Measurements from ENCODE around the gene OR7G1. TPM values are rescaled to one million over a fixed set of nuclear protein-coding genes. Genes with fewer than 3 reads are reported as not detected.

The OR7G1 gene, protein sequence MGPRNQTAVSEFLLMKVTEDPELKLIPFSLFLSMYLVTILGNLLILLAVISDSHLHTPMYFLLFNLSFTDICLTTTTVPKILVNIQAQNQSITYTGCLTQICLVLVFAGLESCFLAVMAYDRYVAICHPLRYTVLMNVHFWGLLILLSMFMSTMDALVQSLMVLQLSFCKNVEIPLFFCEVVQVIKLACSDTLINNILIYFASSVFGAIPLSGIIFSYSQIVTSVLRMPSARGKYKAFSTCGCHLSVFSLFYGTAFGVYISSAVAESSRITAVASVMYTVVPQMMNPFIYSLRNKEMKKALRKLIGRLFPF
- polyA plus RNA-seq (ENCODE audit: low read depth in 6 of 6): not detected

DNA sequence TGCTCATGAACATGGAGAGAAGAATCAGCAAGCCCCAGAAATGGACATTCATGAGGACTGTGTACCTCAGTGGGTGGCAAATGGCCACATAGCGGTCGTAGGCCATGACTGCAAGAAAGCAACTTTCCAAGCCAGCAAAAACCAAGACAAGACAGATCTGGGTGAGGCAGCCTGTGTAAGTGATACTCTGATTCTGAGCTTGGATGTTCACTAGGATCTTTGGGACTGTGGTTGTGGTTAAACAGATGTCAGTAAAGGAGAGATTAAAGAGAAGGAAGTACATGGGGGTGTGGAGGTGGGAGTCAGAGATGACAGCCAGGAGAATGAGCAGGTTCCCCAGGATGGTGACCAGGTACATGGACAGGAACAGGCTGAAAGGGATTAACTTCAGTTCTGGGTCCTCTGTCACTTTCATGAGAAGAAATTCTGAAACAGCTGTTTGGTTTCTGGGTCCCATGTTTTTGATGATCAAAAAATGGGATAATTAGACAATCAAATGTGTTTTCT, at the start of gene OR7G1:
TSS of gene OR7G1 (minus strand) at position 457 of the 507 bp plus-strand sequence. CDS start at position 457, 0 bp downstream.
- ATAC-seq (ENCODE audit: low read depth in 2 of 2) (no peak), DNase-seq (no peak)
- H3K4me1 Mint-ChIP-seq: no peaks in the 10 kb centered on the region
- H3K27ac Mint-ChIP-seq: no peak within 1 kb of the TSS
- no peaks in the 10 kb centered on the region for H3K9me3 Mint-ChIP-seq
- no peaks in the 10 kb centered on the region for H3K36me3 Mint-ChIP-seq
- peaks cover 18 to 35% (median 30%) of the 10 kb centered on the region in 3 donors for H3K27me3 Mint-ChIP-seq
- H3K4me3 Mint-ChIP-seq: no peak within 1 kb of the TSS

DNA sequence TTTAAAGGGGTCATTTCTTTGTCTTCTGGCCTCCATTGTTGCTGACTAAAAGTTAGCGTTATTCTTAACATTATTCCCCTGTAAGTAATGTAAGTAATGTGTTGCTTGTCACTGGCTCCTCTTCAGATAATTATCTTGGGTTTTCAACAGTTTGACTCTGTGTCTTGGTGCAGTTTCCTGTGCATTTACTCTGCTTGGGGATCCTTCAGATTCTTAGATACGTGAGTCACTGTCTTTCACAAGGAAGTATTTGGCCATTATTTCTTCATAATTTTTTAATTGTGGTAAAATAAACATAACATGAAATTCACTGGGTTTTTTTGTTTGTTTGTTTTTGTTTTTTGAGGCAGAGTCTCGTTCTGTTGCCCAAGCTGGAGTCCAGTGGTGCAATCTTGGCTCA, 49.7 kb upstream of the OR7G1 start:
- Mint-ChIP-seq H3K27me3 (no peaks in the 10 kb centered on the region), H3K27ac (peak overlapping the region in 1 of 6 donors; percentile 76), H3K4me3 (no peak overlapping the region), H3K36me3 (peaks cover 27 to 39% of the 10 kb centered on the region in 2 donors), H3K9me3 (peaks cover 0 to 7% (median 0%) of the 10 kb centered on the region in 7 donors), H3K4me1 (peaks cover 0 to 15% (median 0%) of the 10 kb centered on the region in 3 donors)
- DNase-seq (no peak), ATAC-seq (ENCODE audit: low read depth in 2 of 2) (no peak)

DNA sequence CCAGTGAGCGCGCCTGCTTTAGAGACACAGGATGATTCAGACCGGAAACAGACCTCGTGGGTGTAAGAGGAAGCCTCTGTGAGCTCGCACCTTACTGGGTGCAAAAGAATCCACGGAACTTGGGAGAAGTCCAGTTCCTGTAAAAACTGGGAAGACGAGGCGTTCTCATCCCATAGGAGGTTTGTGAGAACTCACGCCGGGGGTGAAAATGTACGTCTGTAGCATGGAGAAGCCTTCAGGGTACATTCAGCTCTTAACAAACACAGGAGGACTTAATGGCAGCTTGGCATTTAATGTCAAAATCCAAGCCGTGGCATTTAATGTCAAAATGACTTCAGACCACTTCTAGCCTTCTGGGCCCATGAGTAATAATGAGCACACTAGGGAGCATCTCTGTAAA, 45.9 kb upstream of the OR7G1 start:
- H3K9me3 Mint-ChIP-seq: peaks cover 0 to 7% (median 0%) of the 10 kb centered on the region in 7 donors
- H3K27me3 Mint-ChIP-seq: no peaks in the 10 kb centered on the region
- peaks cover 47 to 51% of the 10 kb centered on the region in 2 donors for H3K36me3 Mint-ChIP-seq
- ATAC-seq (ENCODE audit: low read depth in 2 of 2) (no peak), DNase-seq (no peak)
- peaks cover 7 to 15% (median 14%) of the 10 kb centered on the region in 3 donors for H3K4me1 Mint-ChIP-seq
- no peak overlapping the region for H3K27ac Mint-ChIP-seq
- no peak overlapping the region for H3K4me3 Mint-ChIP-seq

DNA sequence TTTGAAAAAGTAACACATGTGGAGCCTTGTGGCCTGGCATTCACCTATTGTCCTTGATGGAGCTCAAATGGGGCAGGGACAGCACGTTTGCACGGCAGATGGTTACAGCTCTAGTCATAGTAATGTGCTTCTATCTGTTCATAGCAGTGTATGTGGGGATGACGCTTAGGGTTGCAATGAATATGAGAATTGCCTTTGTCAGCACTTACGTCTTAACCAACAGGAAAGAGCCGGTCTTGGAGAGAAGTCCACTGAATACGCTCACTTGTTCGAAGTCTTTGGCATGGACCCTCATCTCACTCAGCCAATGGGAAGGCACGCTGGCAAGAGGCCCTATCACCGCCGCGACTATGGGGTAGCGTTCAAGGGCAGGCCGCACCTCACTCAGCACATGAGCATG, 44.3 kb upstream of the OR7G1 start:
- no peaks in the 10 kb centered on the region for H3K27me3 Mint-ChIP-seq
- ATAC-seq (ENCODE audit: low read depth in 2 of 2) (no peak), DNase-seq (no peak)
- peaks cover 0 to 7% (median 0%) of the 10 kb centered on the region in 7 donors for H3K9me3 Mint-ChIP-seq
- H3K36me3 Mint-ChIP-seq: peaks cover 44 to 53% of the 10 kb centered on the region in 2 donors
- peak overlapping the region in 3 of 6 donors; percentile 22 to 44 (median 41) for H3K27ac Mint-ChIP-seq
- peaks cover 22 to 31% (median 29%) of the 10 kb centered on the region in 3 donors for H3K4me1 Mint-ChIP-seq
- H3K4me3 Mint-ChIP-seq: no peak overlapping the region

DNA sequence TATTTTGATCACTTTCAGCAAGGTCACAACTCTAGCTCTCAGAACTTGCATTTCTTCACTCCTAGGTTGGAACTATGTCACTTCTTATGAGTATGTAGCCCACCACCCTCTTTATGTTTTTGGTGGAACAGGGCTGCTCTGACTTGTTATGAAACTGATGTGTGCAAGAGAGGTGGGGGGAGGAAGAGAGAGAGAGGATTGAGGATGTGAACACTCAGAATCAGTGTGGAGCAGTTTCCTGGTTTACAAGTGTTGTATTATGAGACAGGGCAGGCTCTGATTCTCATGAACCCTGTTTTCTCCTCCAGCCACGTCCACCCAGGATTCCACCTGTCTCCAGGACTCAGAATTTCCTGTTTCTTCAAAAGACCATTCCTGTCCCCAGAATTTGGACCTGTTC, 40.7 kb upstream of the OR7G1 start:
- Mint-ChIP-seq H3K36me3 (peaks cover 28 to 56% of the 10 kb centered on the region in 2 donors), H3K4me1 (peaks cover 39 to 55% (median 53%) of the 10 kb centered on the region in 3 donors), H3K27me3 (no peaks in the 10 kb centered on the region), H3K9me3 (peaks cover 0 to 16% (median 0%) of the 10 kb centered on the region in 7 donors), H3K4me3 (peak overlapping the region; percentile 32 to 87 (median 78)), H3K27ac (peak overlapping the region; percentile 48 to 96 (median 89))
- ATAC-seq (ENCODE audit: low read depth in 2 of 2): peak; percentile 74
- DNase-seq: peak; percentile 14

DNA sequence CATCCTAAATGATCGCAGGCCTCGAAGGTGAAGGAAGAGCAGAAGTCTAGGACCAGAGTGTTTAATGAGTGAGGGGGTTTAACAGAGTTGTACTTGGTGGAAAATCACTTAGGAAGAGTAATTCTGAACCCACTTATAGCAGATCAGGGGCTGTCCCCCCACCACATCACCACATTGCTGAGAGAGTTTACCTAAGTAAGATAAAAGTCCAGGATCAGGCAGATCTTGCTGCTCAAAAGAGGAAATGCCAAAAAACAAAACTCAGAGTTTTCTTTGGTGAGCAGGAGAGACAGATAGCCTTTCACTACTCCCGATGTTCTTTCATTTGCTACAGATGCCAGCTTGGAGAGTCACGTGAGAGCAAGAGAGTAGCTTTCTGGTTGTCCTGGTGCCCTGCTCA, 40.0 kb upstream of the OR7G1 start:
- DNase-seq (no peak), ATAC-seq (ENCODE audit: low read depth in 2 of 2) (peak in 1 of 2 donors; percentile 14)
- Mint-ChIP-seq H3K27me3 (no peaks in the 10 kb centered on the region), H3K4me1 (peaks cover 46 to 63% (median 61%) of the 10 kb centered on the region in 3 donors), H3K9me3 (peaks cover 0 to 20% (median 5%) of the 10 kb centered on the region in 7 donors), H3K27ac (peak overlapping the region; percentile 48 to 96 (median 89)), H3K36me3 (peaks cover 25 to 49% of the 10 kb centered on the region in 2 donors), H3K4me3 (peak overlapping the region in 6 of 8 donors; percentile 32 to 87 (median 78))

DNA sequence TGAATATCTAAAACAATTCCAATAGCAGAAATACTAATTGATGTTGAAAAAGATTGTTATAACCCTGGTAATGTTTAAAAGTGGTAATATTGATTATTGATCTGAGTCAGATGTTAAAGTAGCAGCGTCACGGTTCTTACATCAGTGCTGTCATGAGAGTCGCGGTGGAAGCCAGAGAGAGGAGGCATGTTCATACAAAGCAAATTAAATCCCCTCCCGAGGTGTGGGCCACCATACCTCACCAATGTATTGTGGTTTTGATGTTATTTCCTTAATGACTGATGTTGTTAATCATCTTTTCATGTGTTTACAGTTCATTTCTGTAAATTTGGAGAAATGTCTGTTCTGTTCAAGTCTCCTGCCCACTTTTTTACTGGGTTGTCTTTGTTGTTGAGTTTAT, 35.8 kb upstream of the OR7G1 start:
- DNase-seq (no peak), ATAC-seq (ENCODE audit: low read depth in 2 of 2) (no peak)
- Mint-ChIP-seq H3K4me3 (no peak overlapping the region), H3K27ac (peak overlapping the region in 4 of 6 donors; percentile 27 to 58 (median 40)), H3K27me3 (no peaks in the 10 kb centered on the region), H3K9me3 (peaks cover 0 to 20% (median 5%) of the 10 kb centered on the region in 7 donors), H3K36me3 (peaks cover 25 to 41% of the 10 kb centered on the region in 2 donors), H3K4me1 (peaks cover 65 to 82% (median 74%) of the 10 kb centered on the region in 3 donors)

DNA sequence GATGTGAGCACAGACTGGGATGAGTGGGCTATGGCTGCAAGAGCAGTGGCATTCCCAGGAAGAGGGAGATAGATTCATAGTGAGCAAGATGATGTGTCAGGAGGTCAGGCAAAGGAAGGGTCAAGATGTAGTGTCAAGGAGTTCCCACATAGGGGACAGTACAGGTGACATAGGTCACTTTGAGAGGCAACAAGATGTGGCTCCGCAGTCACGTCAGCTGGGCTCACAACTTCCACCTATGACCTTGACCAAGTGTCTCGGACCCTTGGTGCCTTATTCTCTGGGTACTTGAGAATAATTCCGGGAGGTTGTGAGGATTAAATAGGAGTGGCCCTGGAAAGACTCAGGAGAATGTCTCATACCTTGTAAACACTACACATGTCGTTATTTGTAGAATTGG, 35.1 kb upstream of the OR7G1 start:
- ATAC-seq (ENCODE audit: low read depth in 2 of 2) (no peak), DNase-seq (no peak)
- H3K27me3 Mint-ChIP-seq: no peaks in the 10 kb centered on the region
- peaks cover 1 to 23% (median 5%) of the 10 kb centered on the region in 7 donors for H3K9me3 Mint-ChIP-seq
- no peak overlapping the region for H3K4me3 Mint-ChIP-seq
- peak overlapping the region in 2 of 6 donors; percentile 27 to 83 for H3K27ac Mint-ChIP-seq
- peaks cover 27 to 44% of the 10 kb centered on the region in 2 donors for H3K36me3 Mint-ChIP-seq
- H3K4me1 Mint-ChIP-seq: peaks cover 59 to 75% (median 67%) of the 10 kb centered on the region in 3 donors

DNA sequence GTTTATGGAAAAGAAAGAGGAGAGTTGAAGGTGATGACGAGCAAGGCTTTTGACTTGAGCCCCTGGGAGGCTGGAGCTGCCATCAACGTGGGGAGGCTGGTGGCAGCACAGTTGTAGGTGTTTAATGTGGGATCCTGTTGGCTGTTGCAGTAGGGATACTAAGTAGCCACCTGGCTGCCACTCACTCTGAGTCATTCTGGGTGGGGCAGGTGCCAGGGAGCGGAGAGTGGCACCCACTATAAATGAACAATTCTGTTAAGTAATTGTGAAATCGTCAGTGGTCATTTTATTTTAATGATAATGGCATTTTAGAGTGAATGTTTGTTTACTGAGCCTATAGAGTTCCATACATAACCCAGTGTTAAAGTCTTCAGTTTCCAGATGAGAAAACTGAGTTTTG, 34.4 kb upstream of the OR7G1 start:
- Mint-ChIP-seq H3K4me3 (peak overlapping the region in 1 of 8 donors; percentile 61), H3K27ac (peak overlapping the region in 5 of 6 donors; percentile 27 to 88 (median 75)), H3K36me3 (peaks cover 32 to 50% of the 10 kb centered on the region in 2 donors)

DNA sequence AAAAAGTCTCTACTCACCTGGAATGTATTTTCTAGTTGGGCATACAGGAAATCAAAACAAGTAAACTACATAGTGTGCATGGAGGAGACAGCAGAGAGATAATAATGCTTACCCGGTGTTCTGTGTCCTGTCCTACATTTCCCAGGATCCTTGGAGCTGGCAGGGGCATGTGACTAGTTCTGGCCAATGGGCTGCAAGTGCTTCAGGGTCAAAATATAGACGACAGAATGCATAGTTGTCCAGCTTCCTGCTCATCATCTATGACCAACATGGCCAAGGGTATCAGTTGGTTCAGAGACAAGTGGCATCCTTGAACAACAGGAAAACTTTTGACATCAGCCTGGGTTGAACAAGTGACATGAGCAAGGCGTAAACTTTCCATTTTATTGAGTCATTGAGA, 33.1 kb upstream of the OR7G1 start:
- Mint-ChIP-seq H3K27me3 (no peaks in the 10 kb centered on the region), H3K36me3 (peaks cover 32 to 57% of the 10 kb centered on the region in 2 donors), H3K4me3 (peak overlapping the region in 1 of 8 donors; percentile 20), H3K4me1 (peaks cover 51 to 71% (median 51%) of the 10 kb centered on the region in 3 donors), H3K27ac (peak overlapping the region in 1 of 6 donors; percentile 27), H3K9me3 (peaks cover 2 to 37% (median 16%) of the 10 kb centered on the region in 7 donors)
- DNase-seq: no peak
- ATAC-seq (ENCODE audit: low read depth in 2 of 2): no peak

More for the DNA sequence above, 34.4 kb upstream of the OR7G1 start:
- Mint-ChIP-seq H3K9me3 (peaks cover 2 to 27% (median 8%) of the 10 kb centered on the region in 7 donors), H3K4me1 (peaks cover 55 to 72% (median 60%) of the 10 kb centered on the region in 3 donors), H3K27me3 (no peaks in the 10 kb centered on the region)
- no peak for ATAC-seq (ENCODE audit: low read depth in 2 of 2)
- DNase-seq: no peak

DNA sequence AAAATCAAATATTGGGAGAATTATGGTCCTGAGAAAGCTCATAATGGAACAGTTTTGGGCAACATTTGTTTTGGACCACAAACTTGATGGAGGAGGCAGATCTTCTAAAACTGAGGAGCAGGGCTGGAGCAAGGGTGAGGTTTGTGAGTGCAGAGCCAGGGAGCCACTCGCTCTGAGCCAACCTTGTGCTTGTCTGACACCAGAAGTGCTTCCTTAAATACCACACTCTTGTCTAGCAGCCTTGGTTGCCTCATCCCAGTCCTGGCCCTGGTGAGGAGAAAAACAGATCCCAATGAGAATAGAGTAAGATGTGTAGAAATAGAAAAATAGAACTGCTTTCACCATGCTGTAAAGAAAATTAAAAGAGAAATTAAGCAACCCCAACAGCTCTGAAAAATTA, 31.3 kb upstream of the OR7G1 start:
- ATAC-seq (ENCODE audit: low read depth in 2 of 2): no peak
- H3K27me3 Mint-ChIP-seq: no peaks in the 10 kb centered on the region
- peaks cover 30 to 42% of the 10 kb centered on the region in 2 donors for H3K36me3 Mint-ChIP-seq
- peak overlapping the region in 1 of 8 donors; percentile 20 for H3K4me3 Mint-ChIP-seq
- DNase-seq: no peak
- peak overlapping the region in 1 of 6 donors; percentile 69 for H3K27ac Mint-ChIP-seq
- H3K9me3 Mint-ChIP-seq: peaks cover 2 to 28% (median 16%) of the 10 kb centered on the region in 7 donors
- H3K4me1 Mint-ChIP-seq: peaks cover 46 to 73% (median 56%) of the 10 kb centered on the region in 3 donors

DNA sequence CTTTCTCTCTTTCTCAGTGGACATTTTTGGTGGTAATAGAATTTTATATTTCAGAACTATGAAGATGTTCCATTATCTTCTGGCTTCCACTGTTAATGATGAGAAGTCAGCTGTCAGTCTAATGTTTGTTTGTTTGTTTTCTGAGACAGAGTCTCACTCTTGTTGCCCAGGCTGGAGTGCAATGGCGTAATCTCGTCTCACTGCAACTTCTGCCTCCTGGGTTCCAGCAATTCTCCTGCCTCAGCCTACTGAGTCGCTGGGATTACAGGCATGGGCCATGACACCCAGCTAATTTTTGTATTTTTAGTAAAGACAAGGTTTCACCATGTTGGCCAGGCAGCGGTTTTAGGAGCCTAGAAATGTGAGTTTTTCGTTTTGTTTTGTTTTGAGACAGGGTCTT, 29.4 kb upstream of the OR7G1 start:
- Mint-ChIP-seq H3K27me3 (no peaks in the 10 kb centered on the region), H3K9me3 (peaks cover 2 to 24% (median 16%) of the 10 kb centered on the region in 7 donors), H3K4me3 (peak overlapping the region in 1 of 8 donors; percentile 79), H3K4me1 (peaks cover 46 to 73% (median 58%) of the 10 kb centered on the region in 3 donors), H3K27ac (peak overlapping the region in 2 of 6 donors; percentile 13 to 75), H3K36me3 (peaks cover 15 to 36% of the 10 kb centered on the region in 2 donors)
- no peak for DNase-seq
- ATAC-seq (ENCODE audit: low read depth in 2 of 2): no peak

DNA sequence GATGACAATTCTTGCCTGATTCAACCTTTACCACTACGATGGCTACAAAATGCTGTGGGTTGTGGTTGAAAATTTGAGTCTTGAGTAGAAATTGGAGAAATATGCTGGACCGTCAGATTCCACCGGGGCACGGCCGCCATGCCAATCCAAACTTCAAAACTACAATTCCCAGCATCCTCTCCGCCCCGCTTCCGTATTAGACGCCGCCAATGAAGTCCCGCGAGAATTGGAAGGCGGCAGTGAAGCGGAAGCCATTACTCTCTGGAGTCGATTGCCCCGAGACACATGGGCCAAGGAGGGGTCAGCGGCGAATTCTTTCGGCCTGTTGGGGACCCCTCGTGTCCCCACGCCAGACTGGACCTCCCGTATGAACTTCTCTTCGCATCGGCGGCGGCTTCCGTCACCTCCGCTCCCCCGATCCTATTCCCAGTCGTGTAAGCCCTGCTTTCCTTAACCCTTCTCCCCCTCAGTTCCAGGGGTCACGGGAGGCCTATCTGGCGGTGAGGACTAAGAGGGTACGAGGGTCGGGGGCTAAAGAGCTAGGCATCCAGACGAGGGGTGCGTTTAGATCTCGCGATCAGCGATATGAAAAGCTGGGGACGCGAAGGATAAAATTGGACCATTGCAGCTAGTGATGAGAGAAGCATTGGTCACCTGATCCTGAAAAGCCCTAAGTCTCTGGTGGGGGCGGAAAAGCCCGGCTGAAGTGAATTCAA, 24.8 kb upstream of the OR7G1 start, which contains the start of gene ZNF317:
TSS of gene ZNF317 (plus strand) at position 239 of the 716 bp plus-strand sequence. CDS start 15,620 bp downstream, outside the sequence.
- Mint-ChIP-seq H3K27me3 (no peaks in the 10 kb centered on the region), H3K9me3 (peaks cover 0 to 18% (median 11%) of the 10 kb centered on the region in 7 donors), H3K27ac (peak within 1 kb of the TSS; percentile 94 to 100 (median 98)), H3K4me1 (peaks cover 33 to 52% (median 42%) of the 10 kb centered on the region in 3 donors), H3K36me3 (peaks cover 6 to 15% of the 10 kb centered on the region in 2 donors), H3K4me3 (peak within 1 kb of the TSS; percentile 98 to 100 (median 99))
- DNase-seq (peak; percentile 87), ATAC-seq (ENCODE audit: low read depth in 2 of 2) (peak; percentile 92 to 93)
